ENCODE measurements around the gene DGKZ.

DNA sequence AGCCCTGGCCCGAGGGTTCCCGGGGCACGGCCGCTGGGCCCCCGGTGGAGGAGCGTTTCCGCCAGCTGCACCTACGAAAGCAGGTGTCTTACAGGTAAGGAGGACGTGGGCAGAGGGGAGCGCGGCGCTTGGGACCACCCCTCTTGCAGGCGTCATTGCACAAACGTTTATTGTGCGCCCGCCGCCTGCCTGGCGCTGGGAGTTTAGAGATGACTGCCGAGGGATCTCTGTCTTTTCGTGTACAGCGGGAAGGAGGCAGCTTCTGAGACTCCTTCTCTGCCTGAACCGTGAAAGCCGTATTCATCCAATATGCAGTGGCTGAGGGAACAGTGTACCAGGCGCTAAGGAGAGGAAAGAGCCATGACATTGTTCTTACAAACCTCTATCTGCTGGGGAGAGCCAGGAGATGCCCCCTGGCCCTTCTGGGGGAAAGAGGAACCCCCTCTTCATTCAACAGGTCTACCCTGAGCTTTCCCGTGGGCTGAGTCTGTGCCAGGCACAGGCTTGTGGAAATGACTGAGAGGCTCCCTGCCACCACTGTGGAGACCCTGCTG, 13.8 kb upstream of the DGKZ start:
- TF ChIP-seq, protein P1, sequence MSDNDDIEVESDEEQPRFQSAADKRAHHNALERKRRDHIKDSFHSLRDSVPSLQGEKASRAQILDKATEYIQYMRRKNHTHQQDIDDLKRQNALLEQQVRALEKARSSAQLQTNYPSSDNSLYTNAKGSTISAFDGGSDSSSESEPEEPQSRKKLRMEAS (IDR thresholded peaks at IDR 0.05), result no peak
- no peak for TF ChIP-seq ZFP36 (IDR thresholded peaks at IDR 0.05; ENCODE audit: borderline replicate concordance, partially characterized antibody)
- no peak for TF ChIP-seq HDAC2 (IDR thresholded peaks at IDR 0.05)
